Thyroid gland (tissue), 4 donors: Measurements from ENCODE around the gene NISCH. TPM values are rescaled to one million over a fixed set of nuclear protein-coding genes. Genes with fewer than 3 reads are reported as not detected.

ENCODE experiments used
- DNase-seq, 2 donors: peaks; one replicate each; pipeline ENCODE4 v3.0.0-alpha.2; 2019
- H3K27ac ChIP-seq, 3 donors: fragments of 200-600 bp; sonication (generic); 1 replicate in 2 of 3; 2 replicates in 1 of 3; pipeline ENCODE4 v1.5.1; 2016 to 2019; ENCODE audit warnings: mild to moderate bottlenecking in 1 of 3, moderate library complexity in 1 of 3
- H3K27me3 ChIP-seq: fragments of 200-600 bp; sonication (generic); one replicate; pipeline ENCODE4 v1.5.1; 2019
- H3K36me3 ChIP-seq, 2 donors: fragments of 200-600 bp; sonication (generic); one replicate each; pipeline ENCODE4 v1.5.1; 2016 to 2019
- H3K4me1 ChIP-seq, 2 donors: fragments of 200-600 bp; sonication (generic); one replicate each; pipeline ENCODE4 v1.5.1; 2017 to 2019
- H3K4me3 ChIP-seq, 3 donors: fragments of 200-600 bp; sonication (generic); replicated peaks in 1 of 3; 1 replicate in 2 of 3; 2 replicates in 1 of 3; pipeline ENCODE4 v1.5.1; 2016; ENCODE audit warnings: mild to moderate bottlenecking in 1 of 3
- H3K9me3 ChIP-seq: fragments of 200-600 bp; sonication (generic); one replicate; pipeline ENCODE4 v1.5.1; 2017
- CTCF ChIP-seq, 6 experiments: fragments of 200-600 bp in 3 of 6; fragments of 450-650 bp in 3 of 6; sonication (generic) in 3 of 6; IDR thresholded peaks; one replicate each; pipeline ENCODE4 v1.5.1; 2016 to 2019; ENCODE audit warnings: antibody characterized with exemption in 6 of 6, mild to moderate bottlenecking in 2 of 6, inconsistent platforms in 1 of 6, moderate library complexity in 1 of 6
- POLR2A ChIP-seq, 2 donors: fragments of 450-650 bp; IDR thresholded peaks; one replicate each; pipeline ENCODE4 v1.6.1; 2017; ENCODE audit warnings: antibody characterized with exemption in 2 of 2, mild to moderate bottlenecking in 2 of 2, moderate library complexity in 1 of 2
- WGBS, 2 donors: methylation state at CpG; one replicate each; pipeline ENCODE4 v1.1.5; 2017; 5-methylcytosine and 5-hydroxymethylcytosine counted together
- intact Hi-C: fragments of 100-400 bp; cut with DNase I; formaldehyde crosslinking; loops from one replicate; pipeline ENCODE4 v1.15.1; 2023
- total RNA-seq, 4 donors: library from RNA; depleted of rRNA; stranded (reverse); fragments of >200 nt; gene quantifications; one replicate each; pipeline ENCODE4 v1.2.3, GENCODE V29; 2016

Gene NISCH
- total RNA-seq, 4 donors from 2014 or later, result 71.8 to 88.2 (median 86.2) TPM

- intact Hi-C loops, result loop anchor here (5.0 to 10.0 kb wide), 2 partner anchors 77 to 230 kb away; partner anchors contain the start of genes GNL3, NT5DC2 and PBRM1
Observed at GRCh38 chr3:52454938-52455282, 494 bp upstream of the NISCH start.

DNA sequence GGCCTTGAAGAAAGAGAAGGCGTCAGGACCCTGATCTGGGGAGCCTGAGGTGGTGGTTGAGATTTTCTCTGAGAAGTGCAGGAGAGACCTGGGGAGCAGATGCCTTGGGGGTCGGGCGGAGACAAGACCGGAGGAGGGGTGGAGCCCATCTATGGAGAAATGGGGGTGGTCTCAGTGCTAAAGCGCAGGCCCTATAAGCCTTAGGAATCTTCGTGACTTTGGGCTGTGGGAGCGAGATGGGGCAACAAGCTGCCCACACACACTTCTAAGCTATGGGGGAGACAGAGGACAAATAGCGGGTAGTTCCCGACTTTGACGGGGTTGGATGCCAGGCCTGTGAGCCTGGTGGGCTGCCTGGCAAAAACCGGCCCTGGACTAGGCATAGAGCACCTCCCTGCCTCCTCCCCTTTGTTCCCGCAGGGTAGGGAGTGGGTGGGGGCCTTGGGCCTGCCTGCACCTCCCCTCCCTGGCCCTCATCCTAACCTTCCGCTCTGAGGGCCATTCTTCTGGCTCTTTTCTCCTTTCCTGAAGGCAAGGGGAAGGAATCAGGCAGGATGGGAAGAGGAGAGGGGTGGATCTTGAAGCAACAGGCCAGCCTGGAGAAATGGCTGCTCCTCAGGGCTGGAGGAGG is 880 bp downstream of the NISCH start:
- no peak for TF ChIP-seq CTCF (IDR thresholded peaks at IDR 0.05)
- peak in 1 of 2 donors; percentile 14 for TF ChIP-seq POLR2A (IDR thresholded peaks at IDR 0.05)
- Histone ChIP-seq H3K27me3 (no peaks in the 10 kb centered on the region), H3K27ac (peak overlapping the region; percentile 82 to 98 (median 94)), H3K36me3 (peaks cover 16 to 22% of the 10 kb centered on the region in 2 donors), H3K4me1 (peaks cover 31 to 35% of the 10 kb centered on the region in 2 donors), H3K4me3 (peak overlapping the region; percentile 60 to 95 (median 61)), H3K9me3 (no peaks in the 10 kb centered on the region)
- DNase-seq, result peak; percentile 40
- intact Hi-C loops, result loop anchor here (5.0 to 10.0 kb wide), 2 partner anchors 76 to 229 kb away; partner anchors contain the start of genes GNL3, NT5DC2 and PBRM1
- 9 to 14% methylated on average over 11 to 13 of the region's 13 CpGs for WGBS, 2 donors

More at GRCh38 chr3:52454938-52455282, 494 bp upstream of the NISCH start:
- Histone ChIP-seq H3K27me3 (no peaks in the 10 kb centered on the region), H3K36me3 (peaks cover 8 to 13% of the 10 kb centered on the region in 2 donors), H3K27ac (peak overlapping the region; percentile 91 to 98 (median 94)), H3K4me3 (peak overlapping the region; percentile 52 to 61 (median 60)), H3K9me3 (no peaks in the 10 kb centered on the region), H3K4me1 (peaks cover 37 to 45% of the 10 kb centered on the region in 2 donors)
- DNase-seq, result no peak
- TF ChIP-seq POLR2A (IDR thresholded peaks at IDR 0.05), result no peak
- TF ChIP-seq CTCF (IDR thresholded peaks at IDR 0.05), result no peak
- 56 to 68% methylated on average over 11 of the region's 11 CpGs for WGBS, 2 donors

DNA sequence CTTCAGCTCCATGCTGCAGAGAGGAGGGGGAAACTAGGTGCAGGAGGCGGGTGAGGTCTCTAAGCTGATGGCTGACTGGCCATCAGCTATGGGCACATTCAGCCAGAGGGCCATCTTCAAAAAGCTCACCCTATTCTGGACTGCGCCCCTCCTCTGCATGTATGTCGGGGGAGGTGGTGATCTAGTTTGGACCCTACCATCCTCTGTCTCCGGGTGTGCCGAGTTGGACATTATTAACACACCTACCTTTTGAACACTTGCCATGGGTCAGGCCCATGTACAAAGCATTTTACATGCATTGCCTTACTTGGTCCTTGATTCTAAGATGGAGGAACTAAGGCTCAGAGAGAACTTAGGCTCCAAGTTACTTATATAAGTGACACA is 1.4 kb downstream of the NISCH start:
- H3K4me3 ChIP-seq, result peak overlapping the region in 2 of 3 donors; percentile 60 to 95
- WGBS, 2 donors, result 80 to 81% methylated on average over 5 of the region's 5 CpGs
- intact Hi-C loops, result loop anchor here (5.0 to 10.0 kb wide), 2 partner anchors 76 to 228 kb away; partner anchors contain the start of genes GNL3, NT5DC2 and PBRM1
- H3K9me3 ChIP-seq, result no peaks in the 10 kb centered on the region
- H3K27me3 ChIP-seq, result no peaks in the 10 kb centered on the region
- H3K36me3 ChIP-seq, result peaks cover 16 to 22% of the 10 kb centered on the region in 2 donors
- H3K27ac ChIP-seq, result peak overlapping the region; percentile 82 to 98 (median 94)
- H3K4me1 ChIP-seq, result peaks cover 31 to 35% of the 10 kb centered on the region in 2 donors
- TF ChIP-seq POLR2A (IDR thresholded peaks at IDR 0.05) (no peak), CTCF (IDR thresholded peaks at IDR 0.05) (no peak)
- no peak for DNase-seq

- TF ChIP-seq CTCF (IDR thresholded peaks at IDR 0.05) (no peak), POLR2A (IDR thresholded peaks at IDR 0.05) (no peak)
- intact Hi-C loops, result loop anchor here (5.0 to 10.0 kb wide), 2 partner anchors 74 to 227 kb away; partner anchors contain the start of genes GNL3, NT5DC2 and PBRM1
- H3K4me3 ChIP-seq, result no peak overlapping the region
- peaks cover 31 to 32% of the 10 kb centered on the region in 2 donors for H3K4me1 ChIP-seq
- WGBS, 2 donors, result 80 to 90% methylated on average over 6 of the region's 6 CpGs
- H3K36me3 ChIP-seq, result peaks cover 16 to 22% of the 10 kb centered on the region in 2 donors
- no peaks in the 10 kb centered on the region for H3K9me3 ChIP-seq
- H3K27ac ChIP-seq, result no peak overlapping the region
- no peaks in the 10 kb centered on the region for H3K27me3 ChIP-seq
- DNase-seq, result no peak
Observed at GRCh38 chr3:52458031-52458760, 2.8 kb downstream of the NISCH start.
